ENCODE results near the gene DTHD1.

DTHD1 gene

GRCh38 chr4:36304138-36304681 is 22.8 kb downstream of the DTHD1 start:
- Histone ChIP-seq H3K4me3 (ENCODE audit: low read length) (no peak overlapping the region), H3K9ac (ENCODE audit: low read length) (no peak overlapping the region), H3K27me3 (ENCODE audit: control insufficient read depth, insufficient read depth, low read length) (no peaks in the 10 kb centered on the region), H3K4me1 (ENCODE audit: control insufficient read depth, insufficient read depth, low read length) (no peaks in the 10 kb centered on the region), H3K9me3 (ENCODE audit: control insufficient read depth, low read length) (no peaks in the 10 kb centered on the region), H3K36me3 (ENCODE audit: control insufficient read depth, insufficient read depth, low read length) (no peaks in the 10 kb centered on the region)

- H3K4me3 ChIP-seq (ENCODE audit: low read length): no peak overlapping the region
- no peaks in the 10 kb centered on the region for H3K4me1 ChIP-seq (ENCODE audit: control insufficient read depth, insufficient read depth, low read length)
- H3K36me3 ChIP-seq (ENCODE audit: control insufficient read depth, insufficient read depth, low read length): no peaks in the 10 kb centered on the region
- H3K27me3 ChIP-seq (ENCODE audit: control insufficient read depth, insufficient read depth, low read length): no peaks in the 10 kb centered on the region
- no peaks in the 10 kb centered on the region for H3K9me3 ChIP-seq (ENCODE audit: control insufficient read depth, low read length)
- no peak overlapping the region for H3K9ac ChIP-seq (ENCODE audit: low read length)
These were observed 26.7 kb downstream of the DTHD1 start for GRCh38 chr4:36308150-36308549.

- Histone ChIP-seq H3K36me3 (ENCODE audit: control insufficient read depth, insufficient read depth, low read length) (no peaks in the 10 kb centered on the region), H3K9me3 (ENCODE audit: control insufficient read depth, low read length) (no peaks in the 10 kb centered on the region), H3K27me3 (ENCODE audit: control insufficient read depth, insufficient read depth, low read length) (no peaks in the 10 kb centered on the region), H3K4me1 (ENCODE audit: control insufficient read depth, insufficient read depth, low read length) (no peaks in the 10 kb centered on the region), H3K4me3 (ENCODE audit: low read length) (no peak overlapping the region), H3K9ac (ENCODE audit: low read length) (no peak overlapping the region)
These were observed 28.8 kb downstream of the DTHD1 start for GRCh38 chr4:36310216-36310615.

GRCh38 chr4:36310793-36311192 is 29.4 kb downstream of the DTHD1 start:
- Histone ChIP-seq H3K36me3 (ENCODE audit: control insufficient read depth, insufficient read depth, low read length) (no peaks in the 10 kb centered on the region), H3K4me1 (ENCODE audit: control insufficient read depth, insufficient read depth, low read length) (no peaks in the 10 kb centered on the region), H3K9ac (ENCODE audit: low read length) (no peak overlapping the region), H3K27me3 (ENCODE audit: control insufficient read depth, insufficient read depth, low read length) (no peaks in the 10 kb centered on the region), H3K9me3 (ENCODE audit: control insufficient read depth, low read length) (no peaks in the 10 kb centered on the region), H3K4me3 (ENCODE audit: low read length) (no peak overlapping the region)

- Histone ChIP-seq H3K4me1 (ENCODE audit: control insufficient read depth, insufficient read depth, low read length) (no peaks in the 10 kb centered on the region), H3K9ac (ENCODE audit: low read length) (no peak overlapping the region), H3K4me3 (ENCODE audit: low read length) (no peak overlapping the region), H3K27me3 (ENCODE audit: control insufficient read depth, insufficient read depth, low read length) (no peaks in the 10 kb centered on the region), H3K36me3 (ENCODE audit: control insufficient read depth, insufficient read depth, low read length) (no peaks in the 10 kb centered on the region), H3K9me3 (ENCODE audit: control insufficient read depth, low read length) (no peaks in the 10 kb centered on the region)
These were observed 31.1 kb downstream of the DTHD1 start for GRCh38 chr4:36312511-36312910.

GRCh38 chr4:36313301-36313700 is 31.9 kb downstream of the DTHD1 start:
- Histone ChIP-seq H3K4me3 (ENCODE audit: low read length) (no peak overlapping the region), H3K9me3 (ENCODE audit: control insufficient read depth, low read length) (no peaks in the 10 kb centered on the region), H3K4me1 (ENCODE audit: control insufficient read depth, insufficient read depth, low read length) (no peaks in the 10 kb centered on the region), H3K27me3 (ENCODE audit: control insufficient read depth, insufficient read depth, low read length) (no peaks in the 10 kb centered on the region), H3K9ac (ENCODE audit: low read length) (no peak overlapping the region), H3K36me3 (ENCODE audit: control insufficient read depth, insufficient read depth, low read length) (no peaks in the 10 kb centered on the region)

GRCh38 chr4:36313703-36314102 is 32.3 kb downstream of the DTHD1 start:
- Histone ChIP-seq H3K27me3 (ENCODE audit: control insufficient read depth, insufficient read depth, low read length) (no peaks in the 10 kb centered on the region), H3K9ac (ENCODE audit: low read length) (no peak overlapping the region), H3K4me1 (ENCODE audit: control insufficient read depth, insufficient read depth, low read length) (no peaks in the 10 kb centered on the region), H3K36me3 (ENCODE audit: control insufficient read depth, insufficient read depth, low read length) (no peaks in the 10 kb centered on the region), H3K9me3 (ENCODE audit: control insufficient read depth, low read length) (no peaks in the 10 kb centered on the region), H3K4me3 (ENCODE audit: low read length) (no peak overlapping the region)

GRCh38 chr4:36316607-36317006 is 35.2 kb downstream of the DTHD1 start:
- no peaks in the 10 kb centered on the region for H3K36me3 ChIP-seq (ENCODE audit: control insufficient read depth, insufficient read depth, low read length)
- H3K4me1 ChIP-seq (ENCODE audit: control insufficient read depth, insufficient read depth, low read length): no peaks in the 10 kb centered on the region
- no peaks in the 10 kb centered on the region for H3K9me3 ChIP-seq (ENCODE audit: control insufficient read depth, low read length)
- no peak overlapping the region for H3K4me3 ChIP-seq (ENCODE audit: low read length)
- no peaks in the 10 kb centered on the region for H3K27me3 ChIP-seq (ENCODE audit: control insufficient read depth, insufficient read depth, low read length)
- H3K9ac ChIP-seq (ENCODE audit: low read length): no peak overlapping the region

- Histone ChIP-seq H3K4me1 (ENCODE audit: control insufficient read depth, insufficient read depth, low read length) (no peaks in the 10 kb centered on the region), H3K9me3 (ENCODE audit: control insufficient read depth, low read length) (no peaks in the 10 kb centered on the region), H3K9ac (ENCODE audit: low read length) (no peak overlapping the region), H3K4me3 (ENCODE audit: low read length) (no peak overlapping the region), H3K27me3 (ENCODE audit: control insufficient read depth, insufficient read depth, low read length) (no peaks in the 10 kb centered on the region), H3K36me3 (ENCODE audit: control insufficient read depth, insufficient read depth, low read length) (no peaks in the 10 kb centered on the region)
These were observed 36.3 kb downstream of the DTHD1 start for GRCh38 chr4:36317721-36318120.

GRCh38 chr4:36320117-36320896 is 38.9 kb downstream of the DTHD1 start:
- Histone ChIP-seq H3K4me3 (ENCODE audit: low read length) (no peak overlapping the region), H3K4me1 (ENCODE audit: control insufficient read depth, insufficient read depth, low read length) (no peaks in the 10 kb centered on the region), H3K9me3 (ENCODE audit: control insufficient read depth, low read length) (no peaks in the 10 kb centered on the region), H3K27me3 (ENCODE audit: control insufficient read depth, insufficient read depth, low read length) (no peaks in the 10 kb centered on the region), H3K9ac (ENCODE audit: low read length) (no peak overlapping the region), H3K36me3 (ENCODE audit: control insufficient read depth, insufficient read depth, low read length) (no peaks in the 10 kb centered on the region)

GRCh38 chr4:36321176-36321575 is 39.8 kb downstream of the DTHD1 start:
- Histone ChIP-seq H3K9ac (ENCODE audit: low read length) (no peak overlapping the region), H3K4me3 (ENCODE audit: low read length) (no peak overlapping the region), H3K9me3 (ENCODE audit: control insufficient read depth, low read length) (no peaks in the 10 kb centered on the region), H3K4me1 (ENCODE audit: control insufficient read depth, insufficient read depth, low read length) (no peaks in the 10 kb centered on the region), H3K36me3 (ENCODE audit: control insufficient read depth, insufficient read depth, low read length) (no peaks in the 10 kb centered on the region), H3K27me3 (ENCODE audit: control insufficient read depth, insufficient read depth, low read length) (no peaks in the 10 kb centered on the region)

GRCh38 chr4:36322921-36323354 is 41.5 kb downstream of the DTHD1 start:
- H3K9ac ChIP-seq (ENCODE audit: low read length): no peak overlapping the region
- no peak overlapping the region for H3K4me3 ChIP-seq (ENCODE audit: low read length)
- H3K4me1 ChIP-seq (ENCODE audit: control insufficient read depth, insufficient read depth, low read length): no peaks in the 10 kb centered on the region
- H3K36me3 ChIP-seq (ENCODE audit: control insufficient read depth, insufficient read depth, low read length): no peaks in the 10 kb centered on the region
- H3K9me3 ChIP-seq (ENCODE audit: control insufficient read depth, low read length): no peaks in the 10 kb centered on the region
- H3K27me3 ChIP-seq (ENCODE audit: control insufficient read depth, insufficient read depth, low read length): no peaks in the 10 kb centered on the region
